Measurements from ENCODE around the gene SLC35F3.

DNA sequence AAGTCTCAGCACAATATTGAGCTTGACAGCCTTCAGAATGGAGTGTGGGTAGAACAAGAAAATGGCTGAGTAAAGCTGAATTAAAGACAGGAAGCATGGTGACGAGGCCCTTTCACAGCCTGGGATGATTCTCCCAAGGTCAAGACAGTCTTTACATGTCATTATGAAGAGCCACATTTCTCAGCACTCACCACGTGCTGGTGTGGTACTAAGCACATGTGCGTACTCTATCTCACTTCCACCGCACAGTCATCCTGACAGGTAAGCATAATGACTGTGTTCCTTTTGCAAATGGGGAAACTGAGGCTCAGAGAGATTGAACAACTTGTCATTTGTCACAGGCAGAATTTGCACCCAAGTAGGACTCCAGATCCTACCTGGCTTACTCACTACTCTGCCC, 376.0 kb downstream of the SLC35F3 start:
- TF ChIP-seq, protein P1, sequence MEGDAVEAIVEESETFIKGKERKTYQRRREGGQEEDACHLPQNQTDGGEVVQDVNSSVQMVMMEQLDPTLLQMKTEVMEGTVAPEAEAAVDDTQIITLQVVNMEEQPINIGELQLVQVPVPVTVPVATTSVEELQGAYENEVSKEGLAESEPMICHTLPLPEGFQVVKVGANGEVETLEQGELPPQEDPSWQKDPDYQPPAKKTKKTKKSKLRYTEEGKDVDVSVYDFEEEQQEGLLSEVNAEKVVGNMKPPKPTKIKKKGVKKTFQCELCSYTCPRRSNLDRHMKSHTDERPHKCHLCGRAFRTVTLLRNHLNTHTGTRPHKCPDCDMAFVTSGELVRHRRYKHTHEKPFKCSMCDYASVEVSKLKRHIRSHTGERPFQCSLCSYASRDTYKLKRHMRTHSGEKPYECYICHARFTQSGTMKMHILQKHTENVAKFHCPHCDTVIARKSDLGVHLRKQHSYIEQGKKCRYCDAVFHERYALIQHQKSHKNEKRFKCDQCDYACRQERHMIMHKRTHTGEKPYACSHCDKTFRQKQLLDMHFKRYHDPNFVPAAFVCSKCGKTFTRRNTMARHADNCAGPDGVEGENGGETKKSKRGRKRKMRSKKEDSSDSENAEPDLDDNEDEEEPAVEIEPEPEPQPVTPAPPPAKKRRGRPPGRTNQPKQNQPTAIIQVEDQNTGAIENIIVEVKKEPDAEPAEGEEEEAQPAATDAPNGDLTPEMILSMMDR (IDR thresholded peaks at IDR 0.05; ENCODE audit: insufficient read depth, low read depth, low read length): no peak
- no peak for TF ChIP-seq EZH2 (IDR thresholded peaks at IDR 0.05; ENCODE audit: insufficient read depth, low read length)

Data from astrocyte (in vitro differentiated cells and primary cell).